T-cell (primary cell): ENCODE measurements around the gene CA10. TPM values are rescaled to one million over a fixed set of nuclear protein-coding genes. Genes with fewer than 3 reads are reported as not detected.

Source experiments
- ATAC-seq, 4 experiments: fragments of 200-7000 bp in 3 of 4; fragments of 150-1000 bp in 1 of 4; cut with Tn5 transposase; replicated peaks in 1 of 4; 1 replicate in 3 of 4; 2 replicates in 1 of 4; pipeline ENCODE4 v1.10.0; 2021; ENCODE audit warnings: moderate library complexity in 3 of 4, mild to moderate bottlenecking in 2 of 4, moderate number of reproducible peaks in 1 of 4
- CTCF ChIA-PET, 2 donors: fragments of 300-600 bp; sonication (Branson Sonifier 250); formaldehyde crosslinking; loops; one replicate each; lab custom pipeline; 2022; ENCODE audit warnings: antibody characterized with exemption in 2 of 2; lab: Charles Lee
- POLR2A ChIA-PET, 2 donors: fragments of 300-600 bp; sonication (Branson Sonifier 250); formaldehyde crosslinking; loops; one replicate each; lab custom pipeline; 2022; ENCODE audit warnings: antibody characterized with exemption in 2 of 2; lab: Charles Lee
- DNase-seq, 35 experiments: peaks; one replicate each; pipeline versions ENCODE4 v3.0.0 to v3.0.0-alpha.2; 2013 to 2023
- H3K27ac ChIP-seq: one replicate; pipeline ENCODE4 v1.5.1; 2013; ENCODE audit warnings: low read length
- H3K27me3 ChIP-seq, 2 experiments: replicated peaks in 1 of 2; 1 replicate in 1 of 2; 2 replicates in 1 of 2; pipeline versions ENCODE4 v1.6.1 to v1.7.0; 2013; ENCODE audit warnings: low read length in 1 of 2, mixed read lengths in 1 of 2; ENCODE audit not compliant: control insufficient read depth in 2 of 2, insufficient read depth in 2 of 2; ENCODE audit errors: extremely low read depth in 1 of 2
- H3K36me3 ChIP-seq, 2 donors: 1 replicate in 1 of 2; 2 replicates in 1 of 2; pipeline versions ENCODE4 v1.6.1 to v1.7.0; 2013; ENCODE audit warnings: low read length in 1 of 2; ENCODE audit not compliant: control insufficient read depth in 2 of 2, insufficient read depth in 1 of 2; ENCODE audit errors: extremely low read depth in 1 of 2
- H3K4me1 ChIP-seq, 2 experiments: 1 replicate in 1 of 2; 2 replicates in 1 of 2; pipeline versions ENCODE4 v1.6.1 to v1.7.0; 2013; ENCODE audit warnings: low read length in 2 of 2, mixed read lengths in 1 of 2; ENCODE audit not compliant: insufficient read depth in 2 of 2, control insufficient read depth in 1 of 2; ENCODE audit errors: extremely low read depth in 1 of 2
- H3K4me3 ChIP-seq, 2 donors: 1 replicate in 1 of 2; 2 replicates in 1 of 2; pipeline versions ENCODE4 v1.5.1 to v1.7.0; 2013; ENCODE audit warnings: mild to moderate bottlenecking in 2 of 2, low read length in 1 of 2, moderate library complexity in 1 of 2; ENCODE audit not compliant: control insufficient read depth in 1 of 2; ENCODE audit errors: extremely low read depth in 1 of 2
- H3K9me3 ChIP-seq: 2 replicates; pipeline ENCODE4 v1.7.0; 2013
- H3K27ac Mint-ChIP-seq, 2 donors: one replicate each; pipeline ENCODE4 v1.8.0; 2020 to 2021; ENCODE audit warnings: mild to moderate bottlenecking in 2 of 2, mixed read lengths in 2 of 2
- H3K27me3 Mint-ChIP-seq, 2 donors: one replicate each; pipeline ENCODE4 v1.8.0; 2021 to 2022; ENCODE audit warnings: mixed read lengths in 2 of 2
- H3K36me3 Mint-ChIP-seq: one replicate; pipeline ENCODE4 v1.8.0; 2021; ENCODE audit warnings: mixed read lengths
- H3K4me1 Mint-ChIP-seq, 3 donors: one replicate each; pipeline ENCODE4 v1.8.0; 2020 to 2022; ENCODE audit warnings: mixed read lengths in 3 of 3, mild to moderate bottlenecking in 1 of 3
- H3K4me3 Mint-ChIP-seq, 3 donors: one replicate each; pipeline ENCODE4 v1.8.0; 2020 to 2022; ENCODE audit warnings: mild to moderate bottlenecking in 3 of 3, mixed read lengths in 3 of 3, moderate library complexity in 3 of 3
- H3K9me3 Mint-ChIP-seq, 3 donors: one replicate each; pipeline ENCODE4 v1.8.0; 2020 to 2022; ENCODE audit warnings: mixed read lengths in 3 of 3
- WGBS: methylation state at CpG from one replicate; pipeline ENCODE4 v1.1.5; 2013; ENCODE audit warnings: missing lambda C conversion rate; ENCODE audit not compliant: insufficient coverage; 5-methylcytosine and 5-hydroxymethylcytosine counted together
- total RNA-seq, 35 experiments: library from RNA in 6 of 35; stranded (reverse) in 6 of 35; fragments of 120-200 nt in 1 of 35; gene quantifications; one replicate each; pipeline versions ENCODE4 v1.2.1 to v1.2.4 and lab custom pipeline; 2013 to 2026

CA10 gene
- total RNA-seq, 5 donors from 2014 or later (not counting 1 experiment from before 2014, with no cell fraction given) = 0.30 TPM; not detected in 4

DNA sequence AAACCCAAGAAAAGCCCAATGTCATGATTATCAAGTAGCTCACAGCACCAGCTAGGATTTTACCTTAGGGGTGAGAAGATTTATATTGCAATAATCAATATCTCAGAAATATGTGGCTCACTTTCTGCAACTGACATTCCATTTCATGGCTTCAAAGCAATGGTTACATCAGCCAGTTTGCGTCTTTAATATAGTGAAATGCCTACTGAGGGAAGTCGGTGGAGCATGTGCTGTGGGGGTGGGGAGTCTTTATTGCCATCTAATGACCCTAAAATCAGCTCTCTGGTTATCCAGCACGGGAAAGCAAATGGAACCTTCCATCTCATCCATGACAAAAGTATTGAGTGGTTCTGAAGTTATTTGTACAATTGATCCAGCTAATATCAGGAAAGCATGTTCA is 395.5 kb downstream of the CA10 start:
- no peaks in the 10 kb centered on the region for H3K9me3 ChIP-seq
- Mint-ChIP-seq H3K36me3 (no peaks in the 10 kb centered on the region), H3K4me1 (no peaks in the 10 kb centered on the region), H3K9me3 (no peaks in the 10 kb centered on the region), H3K4me3 (no peak overlapping the region), H3K27ac (no peak overlapping the region), H3K27me3 (peaks cover 22 to 38% of the 10 kb centered on the region in 2 donors)
- ChIA-PET CTCF (no interaction called here), POLR2A (no interaction called here)
- no peaks in the 10 kb centered on the region for H3K36me3 ChIP-seq
- H3K27me3 ChIP-seq = peaks cover 3 to 14% of the 10 kb centered on the region in 2 experiments
- ATAC-seq (no peak), DNase-seq (no peak)
- no peaks in the 10 kb centered on the region for H3K4me1 ChIP-seq
- no peak overlapping the region for H3K4me3 ChIP-seq
- no peak overlapping the region for H3K27ac ChIP-seq
- WGBS = no CpG with 5 or more reads among the region's 3 CpGs

DNA sequence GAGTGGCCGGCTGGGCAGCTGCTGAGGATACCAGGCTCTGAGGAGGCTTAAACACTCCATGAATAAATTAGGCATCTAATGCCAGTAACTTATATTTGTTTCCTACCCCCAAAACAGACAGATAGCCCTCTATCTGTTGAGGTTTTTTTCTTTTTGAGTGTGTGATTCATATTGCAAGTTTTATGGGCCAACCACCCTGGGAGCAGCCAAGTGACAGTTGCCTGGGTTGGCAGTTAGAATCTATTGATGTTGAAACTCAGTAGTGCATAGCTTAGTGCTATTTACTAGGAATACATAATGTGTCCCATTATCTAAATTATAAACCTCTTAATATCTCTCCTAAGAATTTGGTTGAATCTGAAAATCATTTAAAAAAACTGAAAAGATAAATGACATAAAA is 397.4 kb downstream of the CA10 start:
- no peaks in the 10 kb centered on the region for H3K36me3 ChIP-seq
- Mint-ChIP-seq H3K4me1 (no peaks in the 10 kb centered on the region), H3K9me3 (no peaks in the 10 kb centered on the region), H3K27ac (no peak overlapping the region), H3K4me3 (no peak overlapping the region), H3K27me3 (peaks cover 19 to 34% of the 10 kb centered on the region in 2 donors), H3K36me3 (no peaks in the 10 kb centered on the region)
- no peak overlapping the region for H3K27ac ChIP-seq
- POLR2A ChIA-PET = no interaction called here
- no CpG with 5 or more reads among the region's 1 CpG for WGBS
- H3K4me3 ChIP-seq = no peak overlapping the region
- DNase-seq = no peak
- no peak for ATAC-seq
- H3K9me3 ChIP-seq = no peaks in the 10 kb centered on the region
- H3K27me3 ChIP-seq = peaks cover 3 to 14% of the 10 kb centered on the region in 2 experiments
- no peaks in the 10 kb centered on the region for H3K4me1 ChIP-seq
- CTCF ChIA-PET = interaction anchor here in 1 of 2 donors (1.8 kb wide), 1 partner anchor 389 kb away, joined by 5 read pairs; no protein-coding TSS in a partner anchor

DNA sequence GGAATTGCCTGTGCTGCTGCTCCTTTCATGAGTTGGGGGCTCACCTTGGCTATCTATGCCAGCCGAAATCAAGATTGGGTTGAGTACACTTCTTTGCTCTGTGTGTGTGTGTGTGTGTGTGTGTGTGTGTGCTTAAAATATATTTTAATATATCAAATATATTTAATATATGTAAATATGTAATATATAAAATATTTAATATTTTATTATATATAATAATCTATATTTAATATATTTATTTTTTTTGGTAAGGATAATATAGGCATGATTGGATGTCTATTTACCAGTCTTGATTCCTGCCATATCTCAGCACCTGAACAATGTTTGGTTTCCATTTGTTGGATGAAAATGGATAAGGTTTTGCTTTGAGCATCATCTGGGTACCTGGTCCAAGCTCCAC is 399.3 kb downstream of the CA10 start:
- ATAC-seq = no peak
- Histone ChIP-seq H3K9me3 (no peaks in the 10 kb centered on the region), H3K27me3 (peaks cover 3 to 6% of the 10 kb centered on the region in 2 experiments), H3K27ac (no peak overlapping the region), H3K36me3 (no peaks in the 10 kb centered on the region), H3K4me1 (no peaks in the 10 kb centered on the region), H3K4me3 (no peak overlapping the region)
- Mint-ChIP-seq H3K27ac (no peak overlapping the region), H3K27me3 (peaks cover 12 to 28% of the 10 kb centered on the region in 2 donors), H3K4me1 (no peaks in the 10 kb centered on the region), H3K4me3 (no peak overlapping the region), H3K9me3 (no peaks in the 10 kb centered on the region), H3K36me3 (no peaks in the 10 kb centered on the region)
- no peak for DNase-seq
- CTCF ChIA-PET = interaction anchor here in 1 of 2 donors (1.8 kb wide), 1 partner anchor 387 kb away, joined by 5 read pairs; no protein-coding TSS in a partner anchor
- no CpG with 5 or more reads among the region's 1 CpG for WGBS
- POLR2A ChIA-PET = no interaction called here

DNA sequence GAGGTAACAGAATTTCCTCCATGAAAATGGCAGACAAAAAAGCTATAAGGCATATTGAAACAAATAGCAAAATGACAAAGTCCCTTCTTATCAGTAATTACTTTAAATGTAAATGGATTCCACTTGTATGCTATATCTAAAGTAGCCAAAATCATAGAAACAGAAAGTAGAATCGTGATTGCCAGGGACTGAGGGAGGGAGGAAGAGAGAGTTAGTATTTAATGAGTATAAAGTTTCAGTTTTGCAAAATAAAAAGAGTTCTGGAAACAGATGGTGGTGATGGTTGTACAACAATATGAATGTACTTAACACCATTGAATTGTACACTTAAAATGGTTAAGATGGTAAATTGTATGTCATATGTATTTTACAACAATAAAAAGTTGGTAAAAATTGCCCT is 407.4 kb downstream of the CA10 start:
- ChIA-PET CTCF (no interaction called here), POLR2A (no interaction called here)
- Mint-ChIP-seq H3K36me3 (no peaks in the 10 kb centered on the region), H3K4me1 (peaks cover 0 to 6% (median 0%) of the 10 kb centered on the region in 3 donors), H3K27ac (no peak overlapping the region), H3K4me3 (no peak overlapping the region), H3K27me3 (no peaks in the 10 kb centered on the region), H3K9me3 (no peaks in the 10 kb centered on the region)
- no peaks in the 10 kb centered on the region for H3K27me3 ChIP-seq
- H3K4me3 ChIP-seq = no peak overlapping the region
- no peaks in the 10 kb centered on the region for H3K4me1 ChIP-seq
- ATAC-seq (no peak), DNase-seq (no peak)
- no peak overlapping the region for H3K27ac ChIP-seq
- H3K36me3 ChIP-seq = no peaks in the 10 kb centered on the region
- WGBS = no CpG with 5 or more reads among the region's 1 CpG
- no peaks in the 10 kb centered on the region for H3K9me3 ChIP-seq

DNA sequence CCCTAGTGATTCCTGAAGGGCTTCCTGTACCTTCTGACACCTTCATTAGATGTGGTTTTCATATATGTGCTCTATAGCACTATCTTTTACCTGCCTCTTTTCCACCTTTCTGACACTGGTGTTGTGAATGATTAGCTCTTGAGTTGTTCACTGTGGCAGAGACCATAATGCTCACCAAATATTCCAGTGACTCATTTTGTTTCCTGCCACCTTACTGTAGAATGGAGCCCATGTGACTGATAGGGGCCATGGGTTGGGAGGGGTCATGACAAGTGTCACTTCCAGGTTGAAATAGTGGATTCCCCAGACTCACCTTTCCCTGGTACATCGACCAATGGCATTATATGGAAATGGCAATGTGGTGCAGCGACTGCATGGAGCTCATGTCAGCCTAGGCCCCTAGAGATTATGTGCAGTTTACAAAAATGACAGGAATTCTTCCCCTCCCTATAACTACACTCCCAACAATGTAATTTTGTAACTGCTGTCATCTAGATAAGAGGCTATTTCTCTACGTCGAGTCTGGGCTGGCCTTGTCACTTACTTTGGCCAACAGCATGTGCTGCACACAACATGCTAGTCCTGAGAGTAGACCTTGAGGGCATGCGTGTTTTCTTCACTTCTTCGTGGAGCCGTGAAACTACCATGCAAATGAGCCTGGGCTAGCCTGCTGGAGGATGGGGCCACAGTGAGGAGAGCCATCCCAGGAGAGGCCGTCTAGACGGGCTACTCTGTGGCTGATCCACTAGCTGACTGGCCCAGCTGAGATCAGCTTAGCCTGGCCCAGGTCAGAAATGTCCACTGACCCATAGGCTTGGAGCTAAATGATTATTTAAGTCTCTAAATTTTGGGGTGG is 409.5 kb downstream of the CA10 start:
- Histone ChIP-seq H3K36me3 (no peaks in the 10 kb centered on the region), H3K4me1 (no peaks in the 10 kb centered on the region), H3K4me3 (no peak overlapping the region), H3K9me3 (no peaks in the 10 kb centered on the region), H3K27ac (no peak overlapping the region), H3K27me3 (no peaks in the 10 kb centered on the region)
- ATAC-seq (no peak), DNase-seq (no peak)
- no peaks in the 10 kb centered on the region for H3K27me3 Mint-ChIP-seq
- H3K27ac Mint-ChIP-seq = no peak overlapping the region
- H3K4me1 Mint-ChIP-seq = peaks cover 0 to 6% (median 0%) of the 10 kb centered on the region in 3 donors
- H3K4me3 Mint-ChIP-seq = no peak overlapping the region
- ChIA-PET CTCF (interaction anchor here in 1 of 2 donors (0.5 kb wide), 1 partner anchor 15 kb away, joined by 3 read pairs; no protein-coding TSS in a partner anchor), POLR2A (no interaction called here)
- 77% methylated on average over 7 of the region's 9 CpGs for WGBS
- H3K36me3 Mint-ChIP-seq = no peaks in the 10 kb centered on the region
- H3K9me3 Mint-ChIP-seq = no peaks in the 10 kb centered on the region

DNA sequence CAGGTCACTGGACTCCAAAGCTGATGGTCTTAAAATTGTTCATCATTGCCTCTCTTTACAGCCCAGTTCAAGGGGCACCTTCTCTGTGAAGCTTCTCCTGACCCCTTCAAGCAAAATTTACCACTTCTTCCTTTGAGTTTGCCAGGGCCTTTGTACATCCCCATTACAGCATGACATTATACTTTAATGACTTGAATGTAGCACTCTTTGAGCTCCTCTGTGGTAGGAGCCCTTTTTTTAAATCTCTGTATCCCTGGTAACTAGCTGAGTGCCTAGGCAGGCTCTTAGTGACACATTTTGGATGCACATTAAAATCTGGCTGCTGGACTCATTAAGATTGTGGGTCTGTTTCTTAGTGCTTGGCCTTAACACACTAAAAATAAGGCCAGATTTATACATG is 412.1 kb downstream of the CA10 start:
- CTCF ChIA-PET = no interaction called here
- H3K36me3 Mint-ChIP-seq = no peaks in the 10 kb centered on the region
- no peak for ATAC-seq
- no peaks in the 10 kb centered on the region for H3K27me3 ChIP-seq
- H3K27ac Mint-ChIP-seq = no peak overlapping the region
- no peaks in the 10 kb centered on the region for H3K9me3 Mint-ChIP-seq
- H3K4me1 ChIP-seq = no peaks in the 10 kb centered on the region
- no peak overlapping the region for H3K4me3 ChIP-seq
- H3K4me3 Mint-ChIP-seq = no peak overlapping the region
- peaks cover 0 to 6% (median 0%) of the 10 kb centered on the region in 3 donors for H3K4me1 Mint-ChIP-seq
- no peak overlapping the region for H3K27ac ChIP-seq
- H3K27me3 Mint-ChIP-seq = no peaks in the 10 kb centered on the region
- POLR2A ChIA-PET = no interaction called here
- no peak for DNase-seq
- no peaks in the 10 kb centered on the region for H3K36me3 ChIP-seq
- H3K9me3 ChIP-seq = no peaks in the 10 kb centered on the region
